ENCODE results near the gene GSX2.

GSX2 gene

DNA sequence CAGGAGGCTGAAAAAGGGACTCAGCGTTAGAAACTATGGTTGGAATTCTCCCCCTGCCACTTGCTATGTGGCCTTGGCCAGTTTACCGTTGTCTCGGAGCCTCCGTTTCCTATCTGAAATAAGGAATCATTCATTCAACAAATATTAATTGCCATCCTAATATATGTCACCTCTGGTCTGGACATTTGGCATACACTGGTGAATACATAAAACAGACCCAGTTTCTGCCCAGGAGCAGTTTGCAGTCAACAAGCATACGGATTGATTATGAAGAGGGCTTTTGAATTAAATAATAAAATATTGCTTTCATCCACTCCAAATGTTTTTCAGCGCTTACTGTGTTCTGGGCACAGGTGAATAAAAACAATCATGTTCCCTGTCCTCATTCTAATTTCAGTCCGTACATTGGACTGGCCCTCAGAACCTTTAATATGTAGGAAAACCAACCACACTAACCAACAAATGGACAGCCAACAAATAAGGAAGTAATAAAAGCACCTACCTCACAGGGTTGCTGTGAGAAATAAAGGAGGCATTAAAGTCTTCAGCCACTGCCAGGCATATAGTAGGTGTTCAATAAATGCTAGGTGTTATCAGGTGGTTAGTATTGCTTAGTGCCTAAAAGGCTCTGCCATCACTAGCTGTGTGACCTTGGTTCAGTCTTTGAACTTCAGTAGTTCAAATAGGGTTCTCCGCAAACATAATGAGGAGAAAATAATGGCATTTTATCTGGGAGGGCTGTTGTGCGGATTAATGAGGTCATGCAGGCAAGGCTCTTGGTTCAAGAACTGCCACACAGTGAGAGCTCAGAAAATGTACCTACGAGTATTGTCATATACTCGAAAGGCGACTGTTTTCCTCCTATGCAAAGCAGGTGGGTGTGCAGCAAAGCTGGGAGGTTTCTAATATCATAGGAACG is 7.3 kb upstream of the GSX2 start:
- TF ChIP-seq, protein P1, sequence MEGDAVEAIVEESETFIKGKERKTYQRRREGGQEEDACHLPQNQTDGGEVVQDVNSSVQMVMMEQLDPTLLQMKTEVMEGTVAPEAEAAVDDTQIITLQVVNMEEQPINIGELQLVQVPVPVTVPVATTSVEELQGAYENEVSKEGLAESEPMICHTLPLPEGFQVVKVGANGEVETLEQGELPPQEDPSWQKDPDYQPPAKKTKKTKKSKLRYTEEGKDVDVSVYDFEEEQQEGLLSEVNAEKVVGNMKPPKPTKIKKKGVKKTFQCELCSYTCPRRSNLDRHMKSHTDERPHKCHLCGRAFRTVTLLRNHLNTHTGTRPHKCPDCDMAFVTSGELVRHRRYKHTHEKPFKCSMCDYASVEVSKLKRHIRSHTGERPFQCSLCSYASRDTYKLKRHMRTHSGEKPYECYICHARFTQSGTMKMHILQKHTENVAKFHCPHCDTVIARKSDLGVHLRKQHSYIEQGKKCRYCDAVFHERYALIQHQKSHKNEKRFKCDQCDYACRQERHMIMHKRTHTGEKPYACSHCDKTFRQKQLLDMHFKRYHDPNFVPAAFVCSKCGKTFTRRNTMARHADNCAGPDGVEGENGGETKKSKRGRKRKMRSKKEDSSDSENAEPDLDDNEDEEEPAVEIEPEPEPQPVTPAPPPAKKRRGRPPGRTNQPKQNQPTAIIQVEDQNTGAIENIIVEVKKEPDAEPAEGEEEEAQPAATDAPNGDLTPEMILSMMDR (conservative IDR thresholded peaks at IDR 0.05), result no peak
- peak overlapping the region; percentile 82 for H3K27ac ChIP-seq

DNA sequence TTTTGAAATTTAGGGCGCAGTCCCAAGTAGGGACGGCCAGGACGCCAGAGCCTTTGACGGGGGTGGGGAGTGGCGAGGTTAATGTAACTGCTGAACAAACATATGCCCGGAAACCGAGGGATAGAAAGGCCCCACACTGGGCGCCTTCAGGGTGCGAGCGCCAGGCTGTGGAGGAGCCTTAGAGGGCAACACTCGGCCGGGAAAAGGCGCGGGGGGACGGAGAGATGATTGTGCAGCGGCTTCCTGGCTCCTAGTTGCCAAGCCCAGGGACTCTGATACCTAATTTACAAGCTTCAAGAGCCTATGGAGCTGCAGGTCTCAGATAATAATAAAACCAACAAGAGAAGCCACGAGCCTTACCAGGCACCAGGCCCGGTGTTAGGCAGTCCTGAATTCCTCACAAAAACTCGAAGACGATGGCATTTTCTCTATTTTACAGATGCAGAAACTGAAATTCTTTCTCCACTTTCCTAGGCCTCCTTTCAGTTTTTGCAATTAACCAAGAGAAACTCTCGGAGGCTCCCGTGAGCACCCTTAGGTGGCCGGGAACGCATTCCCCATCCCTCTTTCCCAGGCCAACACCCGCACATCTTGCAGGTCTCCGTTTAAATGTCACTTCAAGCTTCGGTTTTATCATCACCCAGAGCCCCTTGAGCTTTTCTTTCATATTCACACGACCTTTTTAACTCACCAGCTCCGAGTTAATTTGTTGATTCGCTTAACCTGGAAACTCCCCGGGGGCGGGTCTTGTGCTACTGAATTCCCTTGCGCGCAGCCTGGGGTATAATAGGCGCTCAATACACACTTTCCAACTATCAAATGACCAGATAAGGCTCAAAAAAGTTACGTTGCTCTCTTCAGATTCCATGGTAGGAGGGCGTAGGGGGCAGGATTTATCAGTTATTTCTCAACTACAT is 6.4 kb upstream of the GSX2 start:
- TF ChIP-seq, protein P1 (conservative IDR thresholded peaks at IDR 0.05), result no peak
- H3K27ac ChIP-seq, result no peak overlapping the region

DNA sequence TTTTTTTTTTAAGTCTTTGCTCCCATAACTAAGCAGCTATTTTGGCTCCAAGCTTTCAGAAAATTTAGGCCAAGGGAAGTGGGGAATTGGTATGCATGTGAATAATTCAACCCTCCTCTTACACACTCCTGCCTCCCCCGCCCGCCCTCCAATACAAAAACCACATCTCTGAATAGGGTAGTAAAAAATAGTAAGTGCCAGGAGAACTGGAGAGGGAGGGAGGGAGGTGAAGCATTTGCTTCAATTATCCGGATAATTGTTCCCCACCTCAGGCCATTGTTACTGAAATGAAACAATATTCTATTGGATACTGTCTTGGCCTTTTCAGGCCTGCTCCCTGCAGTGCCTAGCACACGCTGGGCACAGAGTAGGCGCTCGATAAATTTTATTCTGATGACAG is 5.5 kb upstream of the GSX2 start:
- TF ChIP-seq, protein P1 (conservative IDR thresholded peaks at IDR 0.05), result no peak
- H3K27ac ChIP-seq, result no peak overlapping the region

DNA sequence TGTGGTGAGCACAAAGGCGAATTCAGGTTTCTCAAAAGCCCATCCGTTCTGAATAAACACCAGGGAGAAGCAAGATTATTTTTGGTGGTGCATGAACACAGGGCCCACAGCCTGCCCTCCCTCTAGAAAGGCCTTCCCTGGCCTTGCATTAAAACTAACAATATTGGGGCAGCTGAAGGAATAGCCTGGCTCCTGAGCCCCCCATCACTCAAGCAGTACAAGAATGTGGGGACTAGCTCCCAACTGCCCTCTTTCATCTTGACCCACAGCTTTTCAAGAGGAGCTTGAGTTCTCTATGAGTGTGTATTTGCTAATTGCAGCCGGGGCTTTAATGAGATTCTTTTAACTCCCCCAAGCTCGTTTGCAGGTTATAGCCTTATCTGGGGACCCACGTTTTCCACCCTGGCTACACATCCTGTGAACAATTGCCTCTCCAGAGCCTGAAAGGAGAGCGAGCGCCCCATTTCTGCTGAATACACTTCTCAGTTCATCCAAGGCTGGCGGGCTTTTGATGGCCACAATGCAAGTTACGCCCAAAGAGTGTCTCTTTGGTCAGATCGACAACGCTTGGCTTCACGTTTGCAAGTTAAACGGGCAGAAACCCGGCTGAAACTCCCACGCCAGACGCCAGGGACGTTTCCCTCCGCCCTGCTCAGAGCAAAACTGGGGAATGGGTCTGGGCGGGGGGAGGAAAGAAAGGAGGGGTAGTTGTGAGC is 4.7 kb upstream of the GSX2 start:
- no peak overlapping the region for H3K27ac ChIP-seq
- TF ChIP-seq, protein P1 (conservative IDR thresholded peaks at IDR 0.05), result no peak

DNA sequence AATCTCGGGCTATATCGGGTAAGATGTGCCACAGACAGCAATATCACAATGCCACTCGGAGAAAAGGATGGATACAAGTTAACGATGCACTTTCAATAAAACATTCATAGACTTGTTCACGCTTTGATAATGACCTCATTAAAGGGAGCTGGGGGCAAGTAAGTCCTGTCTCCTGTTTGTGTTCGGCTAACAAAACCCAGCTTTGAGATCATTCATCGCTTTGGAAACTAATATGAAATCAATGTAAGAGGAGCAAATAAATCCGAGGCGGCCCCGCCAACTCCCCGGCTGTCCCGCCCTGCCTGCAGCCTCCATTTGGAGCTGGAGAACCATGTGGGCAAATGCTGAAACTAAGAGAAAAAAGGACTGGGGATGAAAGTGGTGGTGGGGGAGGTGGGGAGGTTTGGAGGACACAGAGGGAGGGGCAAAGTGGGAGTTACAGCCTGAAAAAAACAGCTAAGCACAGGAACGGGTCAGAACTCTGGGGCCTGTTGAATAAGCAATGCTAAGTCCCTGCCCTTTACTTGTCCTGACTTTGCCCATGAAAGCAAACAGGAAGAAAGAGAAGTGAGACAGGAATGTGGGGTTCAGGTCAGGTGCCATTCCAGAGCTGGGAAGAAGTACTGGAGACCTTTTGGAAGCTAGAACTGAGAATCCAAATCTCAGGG is 3.5 kb upstream of the GSX2 start:
- TF ChIP-seq, protein P1 (conservative IDR thresholded peaks at IDR 0.05), result no peak
- no peak overlapping the region for H3K27ac ChIP-seq

DNA sequence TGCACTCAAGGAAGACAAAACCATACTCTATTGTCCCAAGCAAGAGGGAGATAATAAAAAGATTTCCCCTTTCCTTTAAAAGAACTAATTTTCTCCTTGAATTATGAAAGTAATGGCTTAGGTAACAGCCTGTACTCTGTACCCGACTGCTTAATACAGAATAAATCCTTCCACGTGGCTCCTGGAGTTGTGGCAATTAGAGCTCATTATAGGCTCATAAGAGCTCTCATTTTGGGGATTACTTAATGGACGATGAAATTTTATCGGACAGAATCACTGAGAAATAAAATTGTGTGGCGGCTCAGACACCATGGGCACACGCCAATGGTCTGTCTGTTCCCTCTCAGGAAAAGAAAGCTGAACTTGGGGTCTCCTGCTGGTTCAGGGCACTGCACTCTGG is 2.8 kb upstream of the GSX2 start:
- TF ChIP-seq, protein P1 (conservative IDR thresholded peaks at IDR 0.05), result no peak
- H3K27ac ChIP-seq, result no peak overlapping the region
